ENCODE results near the gene MRO.

The MRO gene

GRCh38 chr18:50814395-50814794, 5.4 kb downstream of the MRO start:
- no peak overlapping the region for H3K27ac ChIP-seq (replicated peaks)
- H3K4me3 ChIP-seq (replicated peaks; ENCODE audit: insufficient read depth, low read length) = no peak overlapping the region
- DNase-seq (ENCODE audit: low read depth in 1 of 2, low spot score in 1 of 2) = no peak
- H3K27me3 ChIP-seq (ENCODE audit: insufficient read depth, poor library complexity, severe bottlenecking) = no peaks in the 10 kb centered on the region
- TF ChIP-seq REST (IDR thresholded peaks at IDR 0.05; ENCODE audit: insufficient replicate concordance, low read depth) (no peak), CTCF (IDR thresholded peaks at IDR 0.05; ENCODE audit: insufficient read depth, low read length) (no peak), GABPA (IDR thresholded peaks at IDR 0.05; ENCODE audit: low read depth) (no peak), POLR2AphosphoS5 (IDR thresholded peaks at IDR 0.05; ENCODE audit: low read depth) (no peak), SPI1 (IDR thresholded peaks at IDR 0.05; ENCODE audit: borderline replicate concordance, low read depth) (no peak)

- no peak overlapping the region for H3K4me3 ChIP-seq (replicated peaks; ENCODE audit: insufficient read depth, low read length)
- DNase-seq (ENCODE audit: low read depth in 1 of 2, low spot score in 1 of 2) = no peak
- H3K27me3 ChIP-seq (ENCODE audit: insufficient read depth, poor library complexity, severe bottlenecking) = no peaks in the 10 kb centered on the region
- TF ChIP-seq GABPA (IDR thresholded peaks at IDR 0.05; ENCODE audit: low read depth) (no peak), SPI1 (IDR thresholded peaks at IDR 0.05; ENCODE audit: borderline replicate concordance, low read depth) (no peak), POLR2AphosphoS5 (IDR thresholded peaks at IDR 0.05; ENCODE audit: low read depth) (no peak), CTCF (IDR thresholded peaks at IDR 0.05; ENCODE audit: insufficient read depth, low read length) (no peak)
- no peak overlapping the region for H3K27ac ChIP-seq (replicated peaks)
These were observed 6.5 kb downstream of the MRO start for GRCh38 chr18:50813353-50813752.

GRCh38 chr18:50812834-50813233, 7.0 kb downstream of the MRO start:
- Histone ChIP-seq H3K27ac (replicated peaks) (no peak overlapping the region), H3K4me3 (replicated peaks; ENCODE audit: insufficient read depth, low read length) (no peak overlapping the region), H3K27me3 (ENCODE audit: insufficient read depth, poor library complexity, severe bottlenecking) (no peaks in the 10 kb centered on the region)
- TF ChIP-seq GABPA (IDR thresholded peaks at IDR 0.05; ENCODE audit: low read depth) (no peak), REST (IDR thresholded peaks at IDR 0.05; ENCODE audit: insufficient replicate concordance, low read depth) (no peak), CTCF (IDR thresholded peaks at IDR 0.05; ENCODE audit: insufficient read depth, low read length) (no peak), POLR2AphosphoS5 (IDR thresholded peaks at IDR 0.05; ENCODE audit: low read depth) (no peak), SPI1 (IDR thresholded peaks at IDR 0.05; ENCODE audit: borderline replicate concordance, low read depth) (no peak)
- no peak for DNase-seq (ENCODE audit: low read depth in 1 of 2, low spot score in 1 of 2)

GRCh38 chr18:50807176-50807575, 12.6 kb downstream of the MRO start:
- no peak for TF ChIP-seq GABPA (IDR thresholded peaks at IDR 0.05; ENCODE audit: low read depth)
- no peak for TF ChIP-seq CTCF (IDR thresholded peaks at IDR 0.05; ENCODE audit: insufficient read depth, low read length)
- TF ChIP-seq SPI1 (IDR thresholded peaks at IDR 0.05; ENCODE audit: borderline replicate concordance, low read depth) = no peak
- TF ChIP-seq POLR2AphosphoS5 (IDR thresholded peaks at IDR 0.05; ENCODE audit: low read depth) = no peak
- TF ChIP-seq REST (IDR thresholded peaks at IDR 0.05; ENCODE audit: insufficient replicate concordance, low read depth) = no peak
- no peak for DNase-seq (ENCODE audit: low read depth in 1 of 2, low spot score in 1 of 2)
- H3K27me3 ChIP-seq (ENCODE audit: insufficient read depth, poor library complexity, severe bottlenecking) = no peaks in the 10 kb centered on the region
- H3K4me3 ChIP-seq (replicated peaks; ENCODE audit: insufficient read depth, low read length) = no peak overlapping the region
- no peak overlapping the region for H3K27ac ChIP-seq (replicated peaks)
